ENCODE data around the gene CLCN6. TPM values are rescaled to one million over a fixed set of nuclear protein-coding genes. Genes with fewer than 3 reads are reported as not detected.

The CLCN6 gene
- total RNA-seq, 6 experiments from 2014 or later: 4.2 to 12.7 (median 9.2) TPM

- H3K4me3 ChIP-seq: no peak overlapping the region
- intact Hi-C loops (cut with DNase I): no loop called here
- no CpG with 5 or more reads among the region's 14 CpGs for WGBS (ENCODE audit: insufficient coverage, low coverage, low lambda C conversion rate, missing lambda C conversion rate)
- DNase-seq (no peak), ATAC-seq (peak in 1 of 4 donors; percentile 4)
- no peaks in the 10 kb centered on the region for H3K36me3 ChIP-seq
- no peaks in the 10 kb centered on the region for H3K4me1 ChIP-seq
- H3K27ac ChIP-seq: no peak overlapping the region
- H3K27me3 ChIP-seq: no peaks in the 10 kb centered on the region
- no peaks in the 10 kb centered on the region for H3K9me3 ChIP-seq
- TF ChIP-seq POLR2A (IDR thresholded peaks at IDR 0.05) (no peak), CTCF (IDR thresholded peaks at IDR 0.05) (no peak)
Observed at GRCh38 chr1:11766429-11766776, 39.6 kb upstream of the CLCN6 start.

GRCh38 chr1:11767922-11768704, 37.9 kb upstream of the CLCN6 start:
- Histone ChIP-seq H3K27ac (no peak overlapping the region), H3K4me1 (no peaks in the 10 kb centered on the region), H3K27me3 (no peaks in the 10 kb centered on the region), H3K36me3 (no peaks in the 10 kb centered on the region), H3K9me3 (no peaks in the 10 kb centered on the region), H3K4me3 (no peak overlapping the region)
- TF ChIP-seq CTCF (IDR thresholded peaks at IDR 0.05) (no peak), POLR2A (IDR thresholded peaks at IDR 0.05) (no peak)
- ATAC-seq (no peak), DNase-seq (no peak)
- 43% methylated on average over 3 of the region's 16 CpGs for WGBS (ENCODE audit: insufficient coverage, low coverage, low lambda C conversion rate, missing lambda C conversion rate)
- intact Hi-C loops (cut with DNase I): no loop called here

GRCh38 chr1:11768821-11769220, 37.2 kb upstream of the CLCN6 start:
- no peak for TF ChIP-seq CTCF (IDR thresholded peaks at IDR 0.05)
- no peak for TF ChIP-seq POLR2A (IDR thresholded peaks at IDR 0.05)
- ATAC-seq (no peak), DNase-seq (no peak)
- 73% methylated on average over 2 of the region's 4 CpGs for WGBS (ENCODE audit: insufficient coverage, low coverage, low lambda C conversion rate, missing lambda C conversion rate)
- Histone ChIP-seq H3K27ac (no peak overlapping the region), H3K4me1 (no peaks in the 10 kb centered on the region), H3K36me3 (no peaks in the 10 kb centered on the region), H3K27me3 (no peaks in the 10 kb centered on the region), H3K4me3 (no peak overlapping the region), H3K9me3 (no peaks in the 10 kb centered on the region)
- intact Hi-C loops (cut with DNase I): no loop called here

- H3K9me3 ChIP-seq: no peaks in the 10 kb centered on the region
- no peak overlapping the region for H3K27ac ChIP-seq
- H3K36me3 ChIP-seq: no peaks in the 10 kb centered on the region
- intact Hi-C loops (cut with DNase I): no loop called here
- no peaks in the 10 kb centered on the region for H3K27me3 ChIP-seq
- TF ChIP-seq POLR2A (IDR thresholded peaks at IDR 0.05) (no peak), CTCF (IDR thresholded peaks at IDR 0.05) (no peak)
- 69% methylated on average over 4 of the region's 4 CpGs for WGBS (ENCODE audit: insufficient coverage, low coverage, low lambda C conversion rate, missing lambda C conversion rate)
- no peak for DNase-seq
- no peaks in the 10 kb centered on the region for H3K4me1 ChIP-seq
- no peak overlapping the region for H3K4me3 ChIP-seq
- ATAC-seq: no peak
Observed at GRCh38 chr1:11769274-11769673, 36.7 kb upstream of the CLCN6 start.

- TF ChIP-seq POLR2A (IDR thresholded peaks at IDR 0.05): no peak
- TF ChIP-seq CTCF (IDR thresholded peaks at IDR 0.05): no peak
- H3K9me3 ChIP-seq: no peaks in the 10 kb centered on the region
- no peak overlapping the region for H3K27ac ChIP-seq
- DNase-seq: no peak
- H3K4me1 ChIP-seq: no peaks in the 10 kb centered on the region
- ATAC-seq: no peak
- H3K27me3 ChIP-seq: no peaks in the 10 kb centered on the region
- H3K36me3 ChIP-seq: no peaks in the 10 kb centered on the region
- intact Hi-C loops (cut with DNase I): no loop called here
- no peak overlapping the region for H3K4me3 ChIP-seq
Observed at GRCh38 chr1:11770011-11770410, 36.0 kb upstream of the CLCN6 start.

All from right lobe of liver (tissue), 6 donors.